ENCODE results near the gene OMG. TPM values are rescaled to one million over a fixed set of nuclear protein-coding genes. Genes with fewer than 3 reads are reported as not detected.
A peak's percentile ranks its signal among the peaks of the same experiment; 100 is the strongest.
"Not testable (repeated sequence)": the region's sequence is repeated elsewhere in the genome, so short reads cannot be mapped to it uniquely, and the experiment has no call there.

OMG gene
- total and polyA plus RNA-seq, 8 donors = 0.27 to 0.38 (median 0.34) TPM; not detected in 5

DNA sequence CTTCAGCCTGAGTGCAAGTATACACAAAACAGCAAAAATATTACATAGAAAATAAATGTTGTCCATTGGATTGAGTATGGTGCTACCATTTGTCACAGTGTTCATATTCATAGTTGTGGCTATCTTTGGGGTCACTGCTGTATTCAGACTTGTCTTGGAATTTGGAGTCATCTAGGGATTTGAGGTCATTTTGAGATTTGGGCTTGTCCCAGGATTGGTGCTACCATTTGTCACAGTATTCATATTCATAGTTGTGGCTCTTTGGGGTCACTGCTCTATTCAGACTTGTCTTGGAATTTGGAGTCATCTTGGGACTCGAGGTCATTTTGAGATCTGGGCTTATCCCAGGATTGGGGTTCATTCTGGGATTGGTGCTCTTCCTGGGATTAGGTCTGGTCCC, 24.8 kb downstream of the OMG start:
- Histone ChIP-seq H3K4me1 (peaks cover 0 to 3% (median 2%) of the 10 kb centered on the region in 3 donors), H3K36me3 (peaks cover 0 to 3% (median 0%) of the 10 kb centered on the region in 3 donors), H3K27ac (no peak overlapping the region), H3K27me3 (no peaks in the 10 kb centered on the region), H3K9me3 (no peaks in the 10 kb centered on the region), H3K4me3 (no peak overlapping the region)
- TF ChIP-seq, protein P1, sequence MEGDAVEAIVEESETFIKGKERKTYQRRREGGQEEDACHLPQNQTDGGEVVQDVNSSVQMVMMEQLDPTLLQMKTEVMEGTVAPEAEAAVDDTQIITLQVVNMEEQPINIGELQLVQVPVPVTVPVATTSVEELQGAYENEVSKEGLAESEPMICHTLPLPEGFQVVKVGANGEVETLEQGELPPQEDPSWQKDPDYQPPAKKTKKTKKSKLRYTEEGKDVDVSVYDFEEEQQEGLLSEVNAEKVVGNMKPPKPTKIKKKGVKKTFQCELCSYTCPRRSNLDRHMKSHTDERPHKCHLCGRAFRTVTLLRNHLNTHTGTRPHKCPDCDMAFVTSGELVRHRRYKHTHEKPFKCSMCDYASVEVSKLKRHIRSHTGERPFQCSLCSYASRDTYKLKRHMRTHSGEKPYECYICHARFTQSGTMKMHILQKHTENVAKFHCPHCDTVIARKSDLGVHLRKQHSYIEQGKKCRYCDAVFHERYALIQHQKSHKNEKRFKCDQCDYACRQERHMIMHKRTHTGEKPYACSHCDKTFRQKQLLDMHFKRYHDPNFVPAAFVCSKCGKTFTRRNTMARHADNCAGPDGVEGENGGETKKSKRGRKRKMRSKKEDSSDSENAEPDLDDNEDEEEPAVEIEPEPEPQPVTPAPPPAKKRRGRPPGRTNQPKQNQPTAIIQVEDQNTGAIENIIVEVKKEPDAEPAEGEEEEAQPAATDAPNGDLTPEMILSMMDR (IDR thresholded peaks at IDR 0.05) = no peak
- intact Hi-C loops (cut with DNase I) = no loop called here
- WGBS, 2 donors = 98 to 100% methylated on average over 1 of the region's 1 CpG
- ATAC-seq (no peak), FAIRE-seq (no peak), DNase-seq (no peak)

DNA sequence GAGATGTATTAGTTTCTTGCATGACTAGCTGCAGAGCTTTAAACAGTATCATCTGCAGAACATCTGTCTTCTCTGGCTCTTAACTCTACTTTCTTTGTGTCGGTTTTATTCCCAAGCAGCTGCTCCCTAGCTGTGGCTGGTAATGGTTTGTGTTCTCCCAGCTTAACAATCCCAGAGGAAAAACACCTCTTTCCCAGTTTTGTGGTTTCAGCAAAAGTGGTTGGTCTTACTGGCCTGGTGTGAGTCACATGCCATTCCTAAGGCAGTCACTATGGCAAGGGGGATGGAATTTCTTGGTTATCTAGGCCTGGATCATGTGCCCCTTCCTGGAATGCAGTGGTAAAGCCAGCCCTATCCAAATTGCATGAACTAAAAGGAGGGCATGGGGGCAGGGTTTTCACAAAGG, 27.5 kb downstream of the OMG start:
- DNase-seq = no peak
- intact Hi-C loops (cut with DNase I) = no loop called here
- 55 to 76% methylated on average over 1 of the region's 1 CpG for WGBS, 2 donors
- Histone ChIP-seq H3K27me3 (no peaks in the 10 kb centered on the region), H3K4me3 (no peak overlapping the region), H3K9me3 (no peaks in the 10 kb centered on the region), H3K27ac (no peak overlapping the region), H3K36me3 (peaks cover 0 to 20% (median 0%) of the 10 kb centered on the region in 3 donors), H3K4me1 (peaks cover 0 to 3% (median 2%) of the 10 kb centered on the region in 3 donors)
- ATAC-seq = peak in 3 of 4 donors; percentile 49 to 84 (median 69)
- no peak for FAIRE-seq
- TF ChIP-seq, protein P1 (IDR thresholded peaks at IDR 0.05) = no peak

DNA sequence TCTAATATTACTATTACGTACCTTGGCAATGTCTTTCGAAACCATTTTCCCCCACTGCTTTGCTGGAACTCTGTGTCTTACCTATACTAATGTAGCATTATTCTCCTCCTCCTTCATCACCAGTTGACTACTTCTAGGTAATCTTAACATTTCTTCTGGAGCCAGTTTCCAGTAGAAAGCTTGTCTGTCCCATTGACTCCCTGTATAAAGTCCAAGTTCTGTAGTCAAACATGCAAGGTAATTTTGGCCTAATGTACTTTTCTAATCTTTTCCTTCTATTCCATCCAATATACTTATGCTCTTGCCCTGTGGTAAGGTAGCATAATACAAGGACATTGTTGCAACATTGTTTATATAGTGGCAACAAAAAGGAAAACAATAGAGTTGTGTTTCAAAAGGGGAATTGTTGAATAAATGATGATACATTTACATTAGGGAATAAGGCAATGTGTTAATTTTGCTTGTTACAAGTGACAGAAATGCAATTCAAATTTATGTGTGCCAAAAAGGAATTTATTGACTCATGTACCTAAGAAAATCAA, 27.9 kb downstream of the OMG start:
- Histone ChIP-seq H3K27ac (no peak overlapping the region), H3K27me3 (no peaks in the 10 kb centered on the region), H3K36me3 (peaks cover 0 to 20% (median 0%) of the 10 kb centered on the region in 3 donors), H3K9me3 (no peaks in the 10 kb centered on the region), H3K4me3 (no peak overlapping the region), H3K4me1 (peaks cover 0 to 3% (median 2%) of the 10 kb centered on the region in 3 donors)
- 96 to 100% methylated on average over 2 of the region's 2 CpGs for WGBS, 2 donors
- TF ChIP-seq, protein P1 (IDR thresholded peaks at IDR 0.05) = no peak
- FAIRE-seq (no peak), DNase-seq (no peak), ATAC-seq (no peak)
- intact Hi-C loops (cut with DNase I) = no loop called here

- no peaks in the 10 kb centered on the region for H3K9me3 ChIP-seq
- TF ChIP-seq, protein P1 (IDR thresholded peaks at IDR 0.05) = no peak
- FAIRE-seq (no peak), DNase-seq (no peak), ATAC-seq (no peak)
- H3K27me3 ChIP-seq = no peaks in the 10 kb centered on the region
- intact Hi-C loops (cut with DNase I) = no loop called here
- no peak overlapping the region for H3K27ac ChIP-seq
- WGBS, 2 donors = 91 to 98% methylated on average over 2 of the region's 2 CpGs
- no peak overlapping the region for H3K4me3 ChIP-seq
- H3K36me3 ChIP-seq = peaks cover 0 to 24% (median 0%) of the 10 kb centered on the region in 3 donors
- peaks cover 0 to 2% (median 0%) of the 10 kb centered on the region in 3 donors for H3K4me1 ChIP-seq
Observed at GRCh38 chr17:31266042-31266441, 31.0 kb downstream of the OMG start.

DNA sequence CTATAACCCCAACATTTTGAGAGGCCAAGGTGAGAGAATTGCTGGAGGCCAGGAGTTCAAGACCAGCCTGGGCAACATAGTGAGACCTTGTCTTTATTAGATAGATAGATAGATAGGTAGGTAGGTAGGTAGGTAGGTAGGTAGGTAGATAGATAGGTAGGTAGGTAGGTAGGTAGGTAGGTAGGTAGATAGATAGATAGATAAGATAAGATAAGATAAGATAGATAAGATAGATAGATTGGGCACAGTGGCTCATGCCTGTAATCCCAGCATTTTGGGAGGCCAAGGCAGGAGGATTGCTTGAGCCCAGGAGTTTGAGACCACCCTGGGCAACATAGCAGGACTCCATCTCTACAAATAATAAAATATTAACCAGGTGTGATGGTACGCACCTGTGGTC, 34.1 kb downstream of the OMG start:
- H3K27me3 ChIP-seq; H3K9me3 ChIP-seq; ATAC-seq; DNase-seq; FAIRE-seq; H3K27ac ChIP-seq; intact Hi-C loops (cut with DNase I); H3K4me1 ChIP-seq; H3K4me3 ChIP-seq: not testable (repeated sequence)
- WGBS, 2 donors = 93 to 95% methylated on average over 1 of the region's 1 CpG
- H3K36me3 ChIP-seq = peaks cover 0 to 32% (median 0%) of the 10 kb centered on the region in 3 donors
